IMR-90 (cell line): ENCODE measurements around the gene ITSN1. TPM values are rescaled to one million over a fixed set of nuclear protein-coding genes. Genes with fewer than 3 reads are reported as not detected.

Experiments used
- ATAC-seq: fragments of 200-7000 bp; cut with Tn5 transposase; 2 replicates; pipeline ENCODE4 v1.9.1; 2020; ENCODE audit warnings: low read depth, mild to moderate bottlenecking, moderate library complexity
- BruUV-seq: library from RNA; stranded (reverse); fragments of 400-500 nt; replicated peaks from 2 replicates; lab custom pipeline; 2021; lab: Mats Ljungman, UMichigan
- CTCF ChIA-PET: fragments of 300-600 bp; formaldehyde crosslinking; extraction: SDS; loops from one replicate; lab custom pipeline; 2021; ENCODE audit warnings: antibody characterized with exemption; lab: Yijun Ruan, JAX
- POLR2A ChIA-PET: fragments of 300-600 bp; sonication (Branson Sonifier 250); formaldehyde crosslinking; loops from one replicate; lab custom pipeline; 2022; ENCODE audit warnings: antibody characterized with exemption; ENCODE audit not compliant: unreplicated experiment; lab: Charles Lee
- DNase-seq: peaks from one replicate; pipeline ENCODE4 v3.0.0; 2013
- H2AFZ ChIP-seq: replicated peaks from 2 replicates; pipeline ENCODE3; 2013; ENCODE audit warnings: low read length, mild to moderate bottlenecking; ENCODE audit not compliant: poor library complexity
- H2AK5ac ChIP-seq: 2 replicates; pipeline ENCODE4 v1.6.1; 2013; ENCODE audit warnings: low read depth, low read length, inconsistent platforms
- H2AK9ac ChIP-seq: replicated peaks from 2 replicates; pipeline ENCODE3; 2013; ENCODE audit warnings: mild to moderate bottlenecking, low read depth, low read length, moderate library complexity; ENCODE audit not compliant: poor library complexity
- H2BK120ac ChIP-seq: 2 replicates; pipeline ENCODE4 v1.6.1; 2013; ENCODE audit warnings: low read depth, low read length, inconsistent platforms
- H2BK15ac ChIP-seq: 3 replicates; pipeline ENCODE4 v1.6.1; 2013; ENCODE audit warnings: low read depth, low read length, inconsistent platforms
- H2BK20ac ChIP-seq: 2 replicates; pipeline ENCODE4 v1.6.1; 2013; ENCODE audit warnings: low read depth, mild to moderate bottlenecking, inconsistent platforms, low read length, moderate library complexity
- H2BK5ac ChIP-seq: 2 replicates; pipeline ENCODE4 v1.6.1; 2013; ENCODE audit warnings: mild to moderate bottlenecking, low read depth, low read length, inconsistent platforms; ENCODE audit not compliant: poor library complexity, severe bottlenecking
- H3K14ac ChIP-seq: replicated peaks from 2 replicates; pipeline ENCODE4 v1.6.1; 2013; ENCODE audit warnings: low read depth, low read length, inconsistent platforms
- H3K18ac ChIP-seq: 2 replicates; pipeline ENCODE4 v1.6.1; 2013; ENCODE audit warnings: low read depth, low read length, control low read depth
- H3K23ac ChIP-seq: 2 replicates; pipeline ENCODE4 v1.6.1; 2013; ENCODE audit warnings: low read depth, low read length, inconsistent platforms
- H3K27ac ChIP-seq: 2 replicates; pipeline ENCODE4 v1.5.1; 2013; ENCODE audit warnings: mild to moderate bottlenecking, control low read depth, low read length; ENCODE audit not compliant: insufficient read depth
- H3K27me3 ChIP-seq: 2 replicates; pipeline ENCODE4 v1.6.1; 2013; ENCODE audit warnings: low read length; ENCODE audit not compliant: control insufficient read depth, insufficient read depth
- H3K36me3 ChIP-seq: 2 replicates; pipeline ENCODE4 v1.6.1; 2013; ENCODE audit warnings: low read length, mixed read lengths; ENCODE audit not compliant: control insufficient read depth, insufficient read depth
- H3K4ac ChIP-seq: 2 replicates; pipeline ENCODE4 v1.6.1; 2013; ENCODE audit warnings: low read depth, low read length, inconsistent platforms
- H3K4me1 ChIP-seq: 2 replicates; pipeline ENCODE4 v1.6.1; 2013; ENCODE audit warnings: low read length, mixed read lengths; ENCODE audit not compliant: control insufficient read depth, insufficient read depth
- H3K4me2 ChIP-seq: 2 replicates; pipeline ENCODE4 v1.6.1; 2013; ENCODE audit warnings: low read depth, mild to moderate bottlenecking, control low read depth, low read length, moderate library complexity
- H3K4me3 ChIP-seq: 2 replicates; pipeline ENCODE4 v1.5.1; 2013; ENCODE audit warnings: low read depth, mild to moderate bottlenecking, control low read depth, low read length, moderate library complexity; ENCODE audit not compliant: insufficient read depth
- H3K56ac ChIP-seq: 2 replicates; pipeline ENCODE4 v1.6.1; 2013; ENCODE audit warnings: low read length, inconsistent platforms; ENCODE audit not compliant: insufficient read depth; ENCODE audit errors: extremely low read depth
- H3K79me1 ChIP-seq, 2 experiments: 2 replicates each; pipeline ENCODE4 v1.6.1; 2013; ENCODE audit warnings: low read length in 2 of 2, inconsistent platforms in 1 of 2, low read depth in 1 of 2
- H3K9ac ChIP-seq: 2 replicates; pipeline ENCODE4 v1.6.1; 2013; ENCODE audit warnings: low read depth, low read length, control low read depth
- H3K9me1 ChIP-seq: 2 replicates; pipeline ENCODE4 v1.6.1; 2013; ENCODE audit warnings: low read length, inconsistent platforms; ENCODE audit not compliant: insufficient read depth
- H3K9me3 ChIP-seq: 2 replicates; pipeline ENCODE4 v1.6.1; 2013; ENCODE audit warnings: low read length; ENCODE audit not compliant: control insufficient read depth, insufficient read depth
- H4K20me1 ChIP-seq: 2 replicates; pipeline ENCODE4 v1.6.1; 2013; ENCODE audit warnings: low read length, inconsistent platforms; ENCODE audit not compliant: insufficient read depth
- H4K5ac ChIP-seq: 2 replicates; pipeline ENCODE4 v1.6.1; 2013; ENCODE audit warnings: mild to moderate bottlenecking, low read depth, low read length, control low read depth
- H4K8ac ChIP-seq, 2 experiments: 2 replicates each; pipeline ENCODE4 v1.6.1; 2013; ENCODE audit warnings: low read depth in 2 of 2, low read length in 2 of 2, control low read depth in 1 of 2, inconsistent platforms in 1 of 2
- H4K91ac ChIP-seq: 2 replicates; pipeline ENCODE4 v1.6.1; 2013; ENCODE audit warnings: low read depth, low read length, inconsistent platforms; ENCODE audit not compliant: insufficient read depth
- CHD1 ChIP-seq: IDR thresholded peaks from 2 replicates; pipeline ENCODE4 v1.6.1; 2012; ENCODE audit warnings: low read depth, low read length, improper control_type of control experiment
- WGBS, 2 experiments: methylation state at CpG; one replicate each; pipeline versions ENCODE4 v1.1.5 to v1.1.7; 2013; ENCODE audit warnings: missing lambda C conversion rate in 2 of 2; ENCODE audit not compliant: insufficient read length in 1 of 2; ENCODE audit errors: extremely low coverage in 2 of 2; 5-methylcytosine and 5-hydroxymethylcytosine counted together
- dilution Hi-C: fragments of 300-500 bp; cut with HindIII; formaldehyde crosslinking; loops from one replicate; pipeline ENCODE4 v1.14.3; 2018; ENCODE audit warnings: low sequenced_read_pairs; ENCODE audit not compliant: unreplicated experiment
- in situ Hi-C: fragments of 300-500 bp; cut with MboI; formaldehyde crosslinking; loops from 3 replicates; pipeline ENCODE4 v1.14.3; 2019; ENCODE audit warnings: low sequenced_read_pairs, inconsistent platforms, mixed read lengths
- intact Hi-C: fragments of 100-400 bp; cut with micrococcal nuclease; formaldehyde crosslinking; loops from 2 replicates; pipeline ENCODE4 v1.10.0; 2022
- polyA plus RNA-seq, 3 experiments: library from polyadenylated mRNA; depleted of rRNA; stranded (reverse); fragments of >200 nt; gene quantifications; 2 replicates each; pipeline ENCODE4 v1.2.3, GENCODE V29; 2012; ENCODE audit warnings: low replicate concordance in 1 of 3
- total RNA-seq: library from RNA; depleted of rRNA; stranded (reverse); fragments of >200 nt; gene quantifications from 2 replicates; pipeline ENCODE4 v1.2.3, GENCODE V29; 2012

The ITSN1 gene
- total and polyA plus RNA-seq, 2 of the 4 experiments (the other 2 are of a cell fraction) = 45.4 to 62.0 TPM

- Histone ChIP-seq H3K4me2 (0 out of 2 replicates have a peak overlapping the region, but pooled peaks have one; percentile 56), H3K9ac (no peak overlapping the region)
Observed at GRCh38 chr21:33825915-33826314, 183.6 kb downstream of the ITSN1 start.

More at GRCh38 chr21:33825915-33826314, 183.6 kb downstream of the ITSN1 start:
- in situ Hi-C loops (no loop called here), dilution Hi-C loops (no loop called here), intact Hi-C loops (loop anchor here (5.0 kb wide), 2 partner anchors 66 to 184 kb away; partner anchors contain the start of genes CRYZL1 and ITSN1)
- Histone ChIP-seq H3K4me1 (peaks cover 12% of the 10 kb centered on the region), H4K91ac (no peak overlapping the region), H3K27me3 (no peaks in the 10 kb centered on the region), H3K56ac (no peak overlapping the region), H3K18ac (no peak overlapping the region), H3K14ac (no peak overlapping the region), H3K9me1 (peaks cover 4% of the 10 kb centered on the region; the same call in 1 of the 2 replicates), H2BK20ac (no peak overlapping the region), H4K5ac (no peak overlapping the region), H2AFZ (no peak overlapping the region), H2BK15ac (no peak overlapping the region), H3K27ac (peak overlapping the region; percentile 46; the same call in 1 of the 2 replicates), H3K9me3 (no peaks in the 10 kb centered on the region), H2BK5ac (peak overlapping the region; percentile 71), H3K79me1 (peaks cover 0 to 12% of the 10 kb centered on the region in 2 experiments; a peak in 1 of 4 replicates), H2BK120ac (no peak overlapping the region), H3K4ac (no peak overlapping the region), H4K8ac (no peak overlapping the region), H3K36me3 (peaks cover 22% of the 10 kb centered on the region), H4K20me1 (no peaks in the 10 kb centered on the region), H3K4me3 (no peak overlapping the region), H3K23ac (no peak overlapping the region), H2AK5ac (no peak overlapping the region), H2AK9ac (no peak overlapping the region)
- ChIA-PET CTCF (no interaction called here), POLR2A (no interaction called here)
- WGBS, 2 experiments = no CpG with 5 or more reads among the region's 2 CpGs
- TF ChIP-seq CHD1 = no peak
- ATAC-seq = peak; percentile 95
- BruUV-seq = no TSS peak
- peak; percentile 65 for DNase-seq
